GM12892 (cell line): ENCODE data around the gene COL6A5.

Experiments
- POLR2AphosphoS5 ChIP-seq: IDR thresholded peaks from 2 replicates; pipeline ENCODE4 v1.6.1; 2011; ENCODE audit warnings: low read depth, low read length, control low read depth
- TAF1 ChIP-seq: IDR thresholded peaks from 2 replicates; pipeline ENCODE4 v1.6.1; 2011; ENCODE audit warnings: low read depth, mild to moderate bottlenecking, control low read depth, low read length, borderline replicate concordance

DNA sequence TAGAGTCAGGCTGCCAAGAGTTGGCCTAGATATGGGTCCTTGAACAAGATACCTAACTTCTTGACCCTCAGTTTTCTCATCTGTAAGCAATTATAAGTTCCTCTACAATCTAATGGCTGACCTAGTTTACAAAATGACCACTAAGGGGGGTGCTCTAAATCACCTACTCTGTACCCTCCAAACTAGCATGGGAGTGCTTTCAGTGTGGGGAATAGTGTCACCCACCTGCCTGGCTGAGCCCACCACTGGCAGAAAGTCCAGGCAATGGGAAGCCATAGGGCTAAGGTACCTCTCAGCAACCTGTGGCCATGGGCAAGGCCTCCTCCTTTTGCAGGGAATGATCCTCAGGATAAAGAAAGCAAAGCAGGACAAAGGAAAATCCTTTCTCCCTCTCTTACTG lies 58.9 kb downstream of the COL6A5 start:
- TF ChIP-seq TAF1 (no peak), POLR2AphosphoS5 (no peak)
